Measurements from ENCODE around the gene AP3D1.

The AP3D1 gene

GRCh38 chr19:2186071-2186846 is 34.9 kb upstream of the AP3D1 start:
- Histone ChIP-seq H4K20me1 (ENCODE audit: insufficient read depth) (no peaks in the 10 kb centered on the region), H3K27me3 (ENCODE audit: insufficient read depth, low read depth) (no peaks in the 10 kb centered on the region), H3K9ac (no peak overlapping the region), H3K36me3 (ENCODE audit: insufficient read depth) (peaks cover 3% of the 10 kb centered on the region; the same call in 1 of the 2 replicates), H3K4me2 (no peak overlapping the region), H3K79me2 (ENCODE audit: insufficient read depth, low read depth) (peaks cover 32% of the 10 kb centered on the region; the same call in 1 of the 2 replicates), H3K4me3 (IDR thresholded peaks at IDR 0.05; ENCODE audit: insufficient read depth, low read depth, low read length) (no peak overlapping the region), H2AFZ (ENCODE audit: low read depth) (no peak overlapping the region), H3K27ac (no peak overlapping the region), H3K4me1 (ENCODE audit: low read depth, poor library complexity, severe bottlenecking) (no peaks in the 10 kb centered on the region)
- no peak for TF ChIP-seq CTCF (conservative IDR thresholded peaks at IDR 0.05; ENCODE audit: low read depth, low read length)

- peaks cover 3% of the 10 kb centered on the region; the same call in 1 of the 2 replicates for H3K36me3 ChIP-seq (ENCODE audit: insufficient read depth)
- no peaks in the 10 kb centered on the region for H4K20me1 ChIP-seq (ENCODE audit: insufficient read depth)
- TF ChIP-seq CTCF (conservative IDR thresholded peaks at IDR 0.05; ENCODE audit: low read depth, low read length), result no peak
- H3K4me3 ChIP-seq (IDR thresholded peaks at IDR 0.05; ENCODE audit: insufficient read depth, low read depth, low read length), result no peak overlapping the region
- H2AFZ ChIP-seq (ENCODE audit: low read depth), result no peak overlapping the region
- H3K4me2 ChIP-seq, result no peak overlapping the region
- H3K79me2 ChIP-seq (ENCODE audit: insufficient read depth, low read depth), result peaks cover 38% of the 10 kb centered on the region; the same call in 1 of the 2 replicates
- H3K9ac ChIP-seq, result no peak overlapping the region
- H3K27me3 ChIP-seq (ENCODE audit: insufficient read depth, low read depth), result no peaks in the 10 kb centered on the region
- H3K27ac ChIP-seq, result no peak overlapping the region
- no peaks in the 10 kb centered on the region for H3K4me1 ChIP-seq (ENCODE audit: low read depth, poor library complexity, severe bottlenecking)
Measured at GRCh38 chr19:2185734-2186070, 34.3 kb upstream of the AP3D1 start.

- no peak overlapping the region for H3K4me3 ChIP-seq (IDR thresholded peaks at IDR 0.05; ENCODE audit: insufficient read depth, low read depth, low read length)
- H3K4me1 ChIP-seq (ENCODE audit: low read depth, poor library complexity, severe bottlenecking), result no peaks in the 10 kb centered on the region
- no peak overlapping the region for H3K27ac ChIP-seq
- no peak for TF ChIP-seq CTCF (conservative IDR thresholded peaks at IDR 0.05; ENCODE audit: low read depth, low read length)
- no peak overlapping the region for H3K9ac ChIP-seq
- no peaks in the 10 kb centered on the region for H4K20me1 ChIP-seq (ENCODE audit: insufficient read depth)
- no peaks in the 10 kb centered on the region; the same call in 1 of the 2 replicates for H3K36me3 ChIP-seq (ENCODE audit: insufficient read depth)
- H2AFZ ChIP-seq (ENCODE audit: low read depth), result no peak overlapping the region
- no peaks in the 10 kb centered on the region for H3K27me3 ChIP-seq (ENCODE audit: insufficient read depth, low read depth)
- no peak overlapping the region for H3K4me2 ChIP-seq
- H3K79me2 ChIP-seq (ENCODE audit: insufficient read depth, low read depth), result peaks cover 50% of the 10 kb centered on the region
Measured at GRCh38 chr19:2184422-2184975, 33.1 kb upstream of the AP3D1 start.

GRCh38 chr19:2181633-2181997 is 30.2 kb upstream of the AP3D1 start:
- Histone ChIP-seq H3K27ac (no peak overlapping the region), H4K20me1 (ENCODE audit: insufficient read depth) (no peaks in the 10 kb centered on the region), H3K79me2 (ENCODE audit: insufficient read depth, low read depth) (peaks cover 79% of the 10 kb centered on the region), H3K4me3 (IDR thresholded peaks at IDR 0.05; ENCODE audit: insufficient read depth, low read depth, low read length) (no peak overlapping the region), H3K36me3 (ENCODE audit: insufficient read depth) (no peaks in the 10 kb centered on the region; the same call in 1 of the 2 replicates), H3K27me3 (ENCODE audit: insufficient read depth, low read depth) (no peaks in the 10 kb centered on the region), H3K4me1 (ENCODE audit: low read depth, poor library complexity, severe bottlenecking) (no peaks in the 10 kb centered on the region), H3K4me2 (no peak overlapping the region), H2AFZ (ENCODE audit: low read depth) (no peak overlapping the region), H3K9ac (no peak overlapping the region)
- TF ChIP-seq CTCF (conservative IDR thresholded peaks at IDR 0.05; ENCODE audit: low read depth, low read length), result no peak
